NT2/D1 (cell line): ENCODE results near the gene JPT1.
A peak's percentile ranks its signal among the peaks of the same experiment; 100 is the strongest.
"Not testable (repeated sequence)": the region's sequence is repeated elsewhere in the genome, so short reads cannot be mapped to it uniquely, and the experiment has no call there.

Source experiments
- DNase-seq: peaks from one replicate; pipeline ENCODE4 v3.0.0-alpha.2; 2011; ENCODE audit warnings: low read depth, low spot score
- H3K27me3 ChIP-seq: 2 replicates; pipeline ENCODE4 v1.6.0; 2011; ENCODE audit warnings: mild to moderate bottlenecking; ENCODE audit not compliant: insufficient read length, insufficient read depth
- H3K36me3 ChIP-seq: 2 replicates; pipeline ENCODE4 v1.6.1; 2011; ENCODE audit warnings: mild to moderate bottlenecking, low read length, mixed read lengths; ENCODE audit not compliant: insufficient read depth, insufficient read length
- H3K4me1 ChIP-seq: 2 replicates; pipeline ENCODE4 v1.5.1; 2011; ENCODE audit not compliant: insufficient read depth, insufficient read length
- H3K4me3 ChIP-seq: 2 replicates; pipeline ENCODE4 v1.5.1; 2011; ENCODE audit warnings: low read depth; ENCODE audit not compliant: insufficient read length
- H3K9ac ChIP-seq: 2 replicates; pipeline ENCODE4 v1.6.0; 2011; ENCODE audit warnings: low read depth; ENCODE audit not compliant: insufficient read length
- H3K9me3 ChIP-seq: 2 replicates; pipeline ENCODE4 v1.5.1; 2011; ENCODE audit warnings: mild to moderate bottlenecking, low read length; ENCODE audit not compliant: insufficient read depth
- SUZ12 ChIP-seq: IDR thresholded peaks from 2 replicates; pipeline ENCODE4 v1.6.1; 2011; ENCODE audit not compliant: insufficient read length, insufficient read depth; ENCODE audit errors: extremely low read depth
- YY1 ChIP-seq: IDR thresholded peaks from 2 replicates; pipeline ENCODE4 v1.6.1; 2011; ENCODE audit not compliant: insufficient read length, insufficient read depth
- ZNF274 ChIP-seq: IDR thresholded peaks from 2 replicates; pipeline ENCODE4 v1.6.1; 2011; ENCODE audit warnings: mild to moderate bottlenecking, low read depth, low read length

Gene JPT1

DNA sequence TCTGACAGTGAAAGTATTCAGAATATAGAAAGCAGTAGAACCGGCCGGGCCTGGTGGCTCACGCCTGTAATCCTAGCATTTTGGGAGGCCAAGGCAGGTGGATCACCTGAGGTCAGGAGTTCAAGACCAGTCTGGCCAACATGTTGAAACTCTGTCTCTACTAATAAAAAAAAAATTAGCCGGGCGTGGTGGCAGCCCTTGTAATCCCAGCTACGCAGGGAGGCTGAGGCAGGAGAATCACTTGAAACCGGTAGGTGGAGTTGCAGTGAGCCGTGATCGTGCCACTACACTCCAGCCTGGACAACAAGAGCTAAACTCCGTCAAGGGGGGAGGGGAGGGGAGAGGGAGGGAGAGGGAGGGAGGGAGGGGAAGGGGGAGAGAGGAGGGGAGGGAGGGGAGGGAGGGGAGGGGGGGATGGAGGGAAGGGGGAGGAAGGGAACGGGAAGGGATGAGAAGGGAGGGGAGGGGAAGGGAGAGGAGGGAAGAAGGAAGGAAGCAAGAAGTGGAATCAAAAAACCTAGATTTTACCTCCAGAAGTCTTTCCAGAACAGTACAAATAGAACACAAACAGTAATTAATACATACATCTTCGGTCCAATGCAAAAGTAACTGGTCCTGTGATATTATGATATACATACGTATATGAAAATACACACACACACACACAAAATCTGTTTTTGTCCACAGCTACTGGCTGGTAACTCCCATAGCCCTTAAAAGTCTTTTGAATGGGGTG is 11.9 kb downstream of the JPT1 start:
- Histone ChIP-seq H3K9me3 (no peaks in the 10 kb centered on the region), H3K4me1 (no peaks in the 10 kb centered on the region), H3K27me3 (no peaks in the 10 kb centered on the region), H3K9ac (no peak overlapping the region), H3K4me3 (no peak overlapping the region), H3K36me3 (peaks cover 95% of the 10 kb centered on the region)
- DNase-seq = no peak
- TF ChIP-seq YY1 = no peak
- TF ChIP-seq SUZ12 = no peak
- TF ChIP-seq ZNF274 = no peak

DNA sequence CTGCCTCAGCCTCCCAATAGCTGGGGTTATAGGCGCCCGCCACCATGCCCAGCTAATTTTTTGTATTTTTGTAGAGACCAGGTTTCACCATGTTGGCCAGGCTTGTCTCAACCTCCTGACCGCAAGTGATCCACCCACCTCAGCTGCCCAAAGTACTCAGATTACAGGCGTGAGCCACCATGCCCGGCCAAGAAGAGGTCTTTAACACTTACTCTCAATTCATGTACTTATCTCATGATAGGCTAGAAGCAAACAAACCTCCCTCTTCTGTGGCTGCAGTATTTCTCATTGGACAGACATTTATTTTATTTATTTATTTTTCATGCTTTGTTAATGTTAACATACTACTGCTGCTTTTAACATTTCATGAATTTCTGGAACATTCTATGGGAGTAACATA is 15.8 kb downstream of the JPT1 start:
- H3K4me1 ChIP-seq = peaks cover 4% of the 10 kb centered on the region
- H3K9me3 ChIP-seq = no peaks in the 10 kb centered on the region
- DNase-seq = no peak
- TF ChIP-seq ZNF274 = no peak
- TF ChIP-seq SUZ12 = no peak
- TF ChIP-seq YY1 = no peak
- H3K9ac ChIP-seq = no peak overlapping the region
- H3K4me3 ChIP-seq = no peak overlapping the region
- peaks cover 84% of the 10 kb centered on the region for H3K36me3 ChIP-seq
- no peaks in the 10 kb centered on the region for H3K27me3 ChIP-seq

DNA sequence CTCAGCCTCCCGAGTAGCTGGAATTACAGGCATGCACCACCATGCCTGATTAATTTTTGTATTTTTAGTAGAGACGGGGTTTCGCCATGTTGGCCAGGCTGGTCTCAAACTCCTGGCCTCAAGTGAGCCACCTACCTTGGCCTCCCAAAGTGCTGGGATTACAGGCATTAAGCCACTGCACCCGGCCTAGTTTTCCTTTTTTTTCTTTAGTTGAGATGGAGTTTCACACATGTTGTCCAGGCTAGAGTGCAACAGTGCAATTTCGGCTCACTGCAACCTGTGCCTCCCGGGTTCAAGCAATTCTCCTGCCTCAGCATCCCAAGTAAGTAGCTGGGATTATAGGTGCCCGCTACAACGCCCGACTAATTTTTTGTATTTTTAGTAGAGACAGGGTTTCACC is 16.6 kb downstream of the JPT1 start:
- H3K9ac ChIP-seq, H3K27me3 ChIP-seq, H3K4me1 ChIP-seq, DNase-seq, H3K4me3 ChIP-seq, H3K9me3 ChIP-seq: not testable (repeated sequence)
- peaks cover 77% of the 10 kb centered on the region for H3K36me3 ChIP-seq

- no peak for DNase-seq
- no peaks in the 10 kb centered on the region for H3K9me3 ChIP-seq
- H3K4me3 ChIP-seq = no peak overlapping the region
- peaks cover 4% of the 10 kb centered on the region for H3K4me1 ChIP-seq
- no peaks in the 10 kb centered on the region for H3K27me3 ChIP-seq
- no peak overlapping the region for H3K9ac ChIP-seq
- peaks cover 66% of the 10 kb centered on the region for H3K36me3 ChIP-seq
- no peak for TF ChIP-seq SUZ12
- no peak for TF ChIP-seq ZNF274
- TF ChIP-seq YY1 = no peak
These were observed 18.4 kb downstream of the JPT1 start for GRCh38 chr17:75135946-75136345.

DNA sequence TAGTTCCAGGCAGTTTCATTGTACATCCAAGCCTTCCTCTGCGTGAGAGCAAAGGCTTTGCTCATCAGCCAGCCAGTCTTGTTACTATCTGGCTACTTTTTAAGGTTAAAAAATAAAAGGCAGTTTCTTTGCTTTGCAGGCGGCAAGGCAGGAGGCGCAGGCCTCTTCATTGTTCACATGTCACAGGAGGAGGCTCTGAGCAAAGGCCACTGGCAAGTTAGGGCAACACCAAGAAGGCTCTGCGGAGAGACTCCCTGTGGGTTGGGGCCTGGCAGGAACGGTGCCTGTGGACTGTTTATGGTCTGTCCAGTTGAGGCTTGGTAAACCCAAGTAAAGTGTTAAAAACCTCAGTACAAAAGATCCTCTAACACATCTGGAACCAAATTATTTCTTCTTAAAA is 18.9 kb downstream of the JPT1 start:
- Histone ChIP-seq H3K4me1 (peaks cover 6% of the 10 kb centered on the region), H3K9ac (no peak overlapping the region), H3K4me3 (no peak overlapping the region), H3K9me3 (no peaks in the 10 kb centered on the region), H3K36me3 (peaks cover 63% of the 10 kb centered on the region), H3K27me3 (no peaks in the 10 kb centered on the region)
- no peak for DNase-seq
- TF ChIP-seq YY1 (no peak), ZNF274 (no peak), SUZ12 (no peak)

DNA sequence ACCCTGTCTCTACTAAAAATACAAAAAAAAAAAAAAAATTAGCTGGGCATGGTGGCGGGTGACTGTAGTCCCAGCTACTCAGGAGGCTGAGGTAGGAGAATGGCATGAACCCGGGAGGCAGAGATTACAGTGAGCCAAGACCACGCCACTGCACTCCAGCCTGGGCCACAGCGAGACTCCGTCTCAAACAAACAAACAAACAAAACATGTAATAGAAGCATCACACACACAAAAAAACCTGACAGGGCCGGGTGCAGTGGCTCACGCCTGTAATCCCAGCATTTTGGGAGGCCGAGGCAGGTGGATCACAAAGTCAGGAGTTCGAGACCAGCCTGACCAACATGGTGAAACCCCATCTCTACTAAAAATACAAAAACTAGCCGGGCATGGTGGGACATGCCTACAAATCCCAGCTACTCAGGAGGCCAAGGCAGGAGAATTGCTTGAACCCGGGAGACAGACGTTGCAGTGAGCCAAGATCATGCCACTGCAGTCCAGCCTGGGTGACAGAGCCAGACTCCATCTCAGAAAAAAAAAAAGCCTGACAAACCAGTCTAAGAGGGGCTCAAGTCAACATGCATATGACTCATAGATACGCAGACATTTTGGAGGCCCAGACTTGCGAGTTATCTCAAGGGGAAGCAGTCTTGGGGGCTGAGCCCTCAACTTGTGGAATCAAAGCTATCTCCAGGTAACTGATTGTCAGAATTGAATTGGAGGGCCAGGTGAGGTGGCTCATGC is 20.5 kb downstream of the JPT1 start:
- peaks cover 63% of the 10 kb centered on the region for H3K36me3 ChIP-seq
- not testable (repeated sequence) for H3K27me3 ChIP-seq, H3K4me3 ChIP-seq, H3K9me3 ChIP-seq, H3K9ac ChIP-seq, DNase-seq
- peaks cover 12% of the 10 kb centered on the region for H3K4me1 ChIP-seq

- Histone ChIP-seq H3K27me3 (no peaks in the 10 kb centered on the region), H3K9ac (no peak overlapping the region), H3K9me3 (no peaks in the 10 kb centered on the region), H3K36me3 (peaks cover 61% of the 10 kb centered on the region), H3K4me3 (no peak overlapping the region), H3K4me1 (peaks cover 12% of the 10 kb centered on the region)
- TF ChIP-seq ZNF274 (no peak), SUZ12 (no peak), YY1 (no peak)
- DNase-seq = no peak
These were observed 21.3 kb downstream of the JPT1 start for GRCh38 chr17:75133001-75133400.

GRCh38 chr17:75132018-75133000 is 22.0 kb downstream of the JPT1 start:
- H3K36me3 ChIP-seq = peaks cover 56% of the 10 kb centered on the region
- H3K9me3 ChIP-seq, H3K27me3 ChIP-seq, DNase-seq: not testable (repeated sequence)
- peak overlapping the region; percentile 92 for H3K9ac ChIP-seq
- H3K4me1 ChIP-seq = peaks cover 12% of the 10 kb centered on the region
- H3K4me3 ChIP-seq = peak overlapping the region; percentile 76
